ENCODE measurements around the gene CHD9.
A peak's percentile ranks its signal among the peaks of the same experiment; 100 is the strongest.
"Not testable (repeated sequence)": the region's sequence is repeated elsewhere in the genome, so short reads cannot be mapped to it uniquely, and the experiment has no call there.

CHD9 gene

GRCh38 chr16:53262645-53263044 lies 207.9 kb downstream of the CHD9 start:
- Mint-ChIP-seq H3K36me3 (peaks cover 11% of the 10 kb centered on the region), H3K9me3 (no peaks in the 10 kb centered on the region), H3K4me1 (no peaks in the 10 kb centered on the region), H3K27ac (no peak overlapping the region), H3K4me3 (no peak overlapping the region), H3K27me3 (no peaks in the 10 kb centered on the region)
- DNase-seq: no peak
- CTCF ChIA-PET: no interaction called here

DNA sequence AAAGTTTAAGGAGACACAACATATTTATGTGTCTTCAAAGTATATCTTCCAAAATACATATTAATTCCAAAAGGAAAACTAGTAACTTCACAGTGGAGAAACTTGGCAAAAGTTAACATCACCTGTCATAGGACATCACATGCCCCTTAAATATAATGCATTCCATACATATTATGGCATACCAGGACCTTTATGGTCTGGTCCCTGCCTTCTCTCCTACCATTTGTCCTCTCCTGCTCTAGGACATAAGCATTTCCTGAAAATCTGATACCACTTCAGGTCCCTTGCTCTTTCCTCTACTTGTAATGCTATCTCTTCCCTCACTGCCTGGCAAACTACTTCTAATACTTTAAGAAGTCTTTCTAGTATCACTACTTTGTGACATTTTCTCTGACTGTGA lies 211.4 kb downstream of the CHD9 start:
- no peak overlapping the region for H3K27ac Mint-ChIP-seq
- CTCF ChIA-PET: no interaction called here

DNA sequence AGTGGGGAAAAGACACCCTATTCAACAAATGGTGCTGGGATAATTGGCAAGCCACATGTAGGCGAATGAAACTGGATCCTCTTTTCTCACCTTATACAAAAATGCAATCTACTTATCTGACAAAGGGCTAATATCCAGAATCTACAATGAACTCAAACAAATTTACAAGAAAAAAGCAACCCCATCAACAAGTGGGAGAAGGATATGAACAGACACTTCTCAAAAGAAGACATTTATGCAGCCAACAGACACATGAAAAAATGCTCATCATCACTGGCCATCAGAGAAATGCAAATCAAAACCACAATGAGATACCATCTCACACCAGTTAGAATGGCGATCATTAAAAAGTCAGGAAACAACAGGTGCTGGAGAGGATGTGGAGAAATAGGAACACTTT lies 223.7 kb downstream of the CHD9 start:
- H3K27me3 Mint-ChIP-seq, H3K9me3 Mint-ChIP-seq, H3K4me3 Mint-ChIP-seq, H3K4me1 Mint-ChIP-seq, DNase-seq, H3K27ac Mint-ChIP-seq, CTCF ChIA-PET: not testable (repeated sequence)
- peaks cover 11% of the 10 kb centered on the region for H3K36me3 Mint-ChIP-seq

More for the DNA sequence above, 211.4 kb downstream of the CHD9 start:
- Mint-ChIP-seq H3K27me3 (no peaks in the 10 kb centered on the region), H3K4me3 (no peak overlapping the region), H3K9me3 (no peaks in the 10 kb centered on the region), H3K36me3 (peaks cover 18% of the 10 kb centered on the region), H3K4me1 (no peaks in the 10 kb centered on the region)
- no peak for DNase-seq

- H3K9me3 Mint-ChIP-seq: no peaks in the 10 kb centered on the region
These were observed 226.5 kb downstream of the CHD9 start for GRCh38 chr16:53281280-53281679.

DNA sequence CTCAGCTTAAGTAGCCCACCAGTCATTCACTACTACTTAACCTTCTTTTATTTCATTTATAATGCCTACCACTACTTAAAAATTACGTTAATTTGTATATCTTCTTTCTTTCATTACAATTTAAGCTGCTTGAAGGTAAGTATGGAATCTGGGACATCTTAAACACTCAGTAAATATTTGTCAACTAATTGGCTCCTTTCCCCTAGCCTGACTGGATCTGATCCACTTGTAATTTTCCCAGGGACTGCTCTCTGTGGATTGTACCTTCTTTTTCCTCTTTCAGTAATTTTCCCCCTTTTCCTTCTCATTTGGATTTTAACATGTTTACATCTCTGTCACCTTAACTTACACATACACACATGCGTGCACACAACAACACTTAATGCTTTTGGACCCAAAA lies 227.1 kb downstream of the CHD9 start:
- CTCF ChIA-PET: interaction anchor here (1.0 to 1.4 kb wide), 6 partner anchors 9 to 1090 kb away, joined by 3 to 4 read pairs (median 3); partner anchors contain the start of gene CHD9
- no peak for DNase-seq
- no peaks in the 10 kb centered on the region for H3K27me3 Mint-ChIP-seq
- peaks cover 13% of the 10 kb centered on the region for H3K36me3 Mint-ChIP-seq
- no peak overlapping the region for H3K27ac Mint-ChIP-seq
- H3K4me3 Mint-ChIP-seq: no peak overlapping the region
- H3K9me3 Mint-ChIP-seq: no peaks in the 10 kb centered on the region
- H3K4me1 Mint-ChIP-seq: no peaks in the 10 kb centered on the region

More at GRCh38 chr16:53281280-53281679, 226.5 kb downstream of the CHD9 start:
- CTCF ChIA-PET: interaction anchor here (0.7 to 1.4 kb wide), 5 partner anchors 8 to 1089 kb away, joined by 3 to 4 read pairs (median 3); partner anchors contain the start of gene CHD9
- Mint-ChIP-seq H3K36me3 (peaks cover 12% of the 10 kb centered on the region), H3K4me3 (no peak overlapping the region), H3K27ac (no peak overlapping the region), H3K27me3 (no peaks in the 10 kb centered on the region), H3K4me1 (no peaks in the 10 kb centered on the region)
- no peak for DNase-seq

GRCh38 chr16:53282328-53282727 lies 227.5 kb downstream of the CHD9 start:
- no peak overlapping the region for H3K27ac Mint-ChIP-seq
- no peaks in the 10 kb centered on the region for H3K27me3 Mint-ChIP-seq
- H3K4me1 Mint-ChIP-seq: no peaks in the 10 kb centered on the region
- DNase-seq: no peak
- H3K9me3 Mint-ChIP-seq: no peaks in the 10 kb centered on the region
- CTCF ChIA-PET: interaction anchor here (1.0 to 1.4 kb wide), 5 partner anchors 9 to 305 kb away, joined by 3 to 4 read pairs (median 3); partner anchors contain the start of gene CHD9
- H3K36me3 Mint-ChIP-seq: peaks cover 15% of the 10 kb centered on the region
- H3K4me3 Mint-ChIP-seq: no peak overlapping the region

DNA sequence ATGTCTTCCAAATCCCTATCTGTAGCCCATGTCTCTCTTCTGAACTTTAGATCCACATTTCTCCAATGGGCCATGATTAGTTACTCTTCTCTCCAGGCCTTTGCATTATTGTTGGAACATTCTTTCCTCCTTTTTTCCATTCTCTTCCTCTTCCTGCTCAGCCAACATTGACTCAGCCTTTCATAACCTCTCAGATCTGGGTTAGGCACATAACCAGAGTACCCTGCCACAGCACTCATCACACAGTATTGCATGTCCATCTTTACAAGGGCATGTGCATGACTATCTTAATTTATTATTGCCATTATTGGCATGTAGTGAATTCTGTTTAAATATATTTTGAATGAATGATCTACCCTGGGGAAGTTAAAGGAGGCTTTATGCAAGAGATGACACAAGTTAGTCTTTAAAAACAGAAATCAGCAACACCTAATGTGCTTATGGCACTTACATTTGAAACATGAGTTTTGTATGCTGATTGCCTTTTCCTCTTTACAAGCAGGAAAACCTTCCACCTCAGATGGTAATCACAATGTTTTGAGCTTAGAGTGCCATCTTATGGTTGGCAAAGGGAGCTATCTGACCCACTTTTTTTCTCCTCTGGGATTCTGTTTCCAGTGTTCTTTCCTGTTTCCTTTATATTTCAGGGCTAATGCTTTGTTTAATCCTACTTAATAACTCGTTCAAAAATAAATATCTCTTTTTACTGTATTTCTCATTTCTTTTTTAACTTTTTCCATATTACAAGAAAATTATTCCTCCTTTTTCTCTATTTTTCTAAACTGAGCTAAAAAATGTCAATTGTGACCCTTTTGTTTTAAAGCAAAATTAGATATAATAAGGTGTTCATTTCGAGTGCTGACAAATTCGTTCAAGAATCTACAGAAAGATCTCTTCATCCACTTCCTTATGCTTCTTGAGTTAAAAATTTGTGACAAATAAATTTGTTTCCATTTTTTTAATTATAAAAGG lies 228.5 kb downstream of the CHD9 start:
- no peak overlapping the region for H3K4me3 Mint-ChIP-seq
- CTCF ChIA-PET: interaction anchor here (0.9 to 1.4 kb wide), 8 partner anchors 9 to 1092 kb away, joined by 3 to 11 read pairs (median 4); partner anchors contain the start of gene CHD9
- H3K27ac Mint-ChIP-seq: no peak overlapping the region
- no peaks in the 10 kb centered on the region for H3K4me1 Mint-ChIP-seq
- DNase-seq: no peak
- no peaks in the 10 kb centered on the region for H3K9me3 Mint-ChIP-seq
- peaks cover 12% of the 10 kb centered on the region for H3K36me3 Mint-ChIP-seq
- no peaks in the 10 kb centered on the region for H3K27me3 Mint-ChIP-seq

- Mint-ChIP-seq H3K4me3 (no peak overlapping the region), H3K9me3 (no peaks in the 10 kb centered on the region), H3K36me3 (peaks cover 8% of the 10 kb centered on the region), H3K27ac (no peak overlapping the region), H3K4me1 (no peaks in the 10 kb centered on the region), H3K27me3 (no peaks in the 10 kb centered on the region)
- DNase-seq: no peak
- CTCF ChIA-PET: interaction anchor here (1.9 kb wide), 1 partner anchor 230 kb away, joined by 6 read pairs; the partner anchor contains the start of gene CHD9
These were observed 230.4 kb downstream of the CHD9 start for GRCh38 chr16:53285236-53285635.

DNA sequence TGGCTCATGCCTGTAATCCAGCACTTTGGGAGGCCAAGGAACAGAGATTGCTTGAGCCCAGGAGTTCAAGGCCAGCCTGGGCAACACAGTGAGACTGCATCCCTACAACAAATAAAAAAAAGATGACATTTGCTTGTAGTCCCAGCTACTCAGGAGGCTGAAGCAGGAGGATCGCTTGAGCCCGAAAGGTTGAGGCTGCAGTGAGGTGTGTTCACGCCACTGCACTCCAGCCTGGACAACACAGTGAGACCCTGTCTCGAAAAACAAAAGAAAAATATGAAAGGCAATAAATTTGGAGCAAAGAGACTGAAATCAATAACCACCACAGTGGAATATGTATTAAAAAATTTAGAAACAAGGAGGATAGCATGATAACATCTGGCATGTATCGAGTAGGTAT lies 235.7 kb downstream of the CHD9 start:
- H3K4me1 Mint-ChIP-seq: no peaks in the 10 kb centered on the region
- peak overlapping the region; percentile 13 for H3K27ac Mint-ChIP-seq
- H3K4me3 Mint-ChIP-seq: no peak overlapping the region
- no peaks in the 10 kb centered on the region for H3K9me3 Mint-ChIP-seq
- no peaks in the 10 kb centered on the region for H3K27me3 Mint-ChIP-seq
- H3K36me3 Mint-ChIP-seq: peaks cover 22% of the 10 kb centered on the region
- no peak for DNase-seq
- CTCF ChIA-PET: interaction anchor here (0.6 kb wide), 1 partner anchor 121 kb away, joined by 3 read pairs; no protein-coding TSS in a partner anchor

DNA sequence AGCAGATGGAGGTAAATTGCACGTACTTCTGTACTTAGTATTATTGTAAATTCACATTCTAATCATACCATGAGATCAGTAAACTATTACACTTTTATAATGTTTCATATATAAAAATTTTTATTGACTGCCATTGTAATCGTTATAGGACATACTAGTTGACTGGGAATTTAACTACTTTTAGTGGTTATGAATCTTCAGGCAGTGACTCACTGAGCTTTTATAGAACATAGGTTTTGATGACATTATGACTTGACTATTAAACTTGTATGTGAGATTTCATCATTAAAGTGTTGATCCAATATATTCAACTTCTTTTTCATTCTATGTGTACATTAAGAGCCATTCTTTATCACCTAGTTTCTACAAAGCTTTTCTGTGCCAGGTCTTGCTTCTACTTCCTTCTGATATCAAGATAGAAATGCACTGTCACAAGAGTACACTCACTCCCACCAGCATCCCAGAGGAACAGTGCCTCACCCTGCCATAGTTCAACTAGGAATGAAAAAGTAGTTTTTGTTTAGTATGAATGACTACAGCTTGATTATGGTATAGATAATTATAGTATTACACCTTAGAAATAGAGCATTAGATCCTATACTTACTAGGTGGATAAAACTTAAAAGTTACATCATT lies 237.1 kb downstream of the CHD9 start:
- no peaks in the 10 kb centered on the region for H3K4me1 Mint-ChIP-seq
- no peak for DNase-seq
- H3K27me3 Mint-ChIP-seq: no peaks in the 10 kb centered on the region
- no peaks in the 10 kb centered on the region for H3K9me3 Mint-ChIP-seq
- no peak overlapping the region for H3K27ac Mint-ChIP-seq
- CTCF ChIA-PET: interaction anchor here (1.1 kb wide), 2 partner anchors 8 to 113 kb away, joined by 3 to 5 read pairs; no protein-coding TSS in a partner anchor
- peaks cover 20% of the 10 kb centered on the region for H3K36me3 Mint-ChIP-seq
- H3K4me3 Mint-ChIP-seq: no peak overlapping the region

DNA sequence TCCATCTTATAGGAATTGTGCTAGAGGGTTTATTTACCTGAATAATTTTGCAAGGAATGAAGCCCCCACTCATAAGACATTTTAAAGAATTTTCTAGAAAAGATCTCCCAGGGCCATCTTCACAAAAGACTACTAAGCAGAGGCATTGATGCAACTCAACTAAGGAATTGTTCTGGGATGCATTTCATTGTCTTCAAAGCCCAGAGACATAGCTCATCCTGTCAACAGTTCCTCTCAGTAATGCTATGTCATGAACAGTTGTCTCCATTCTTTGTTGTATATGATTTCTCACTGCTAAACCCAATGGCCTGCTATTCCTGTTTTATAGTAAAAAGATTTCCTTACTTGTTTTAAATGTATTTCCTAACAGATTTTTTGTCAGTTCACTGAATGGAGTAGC lies 242.7 kb downstream of the CHD9 start:
- Mint-ChIP-seq H3K4me1 (no peaks in the 10 kb centered on the region), H3K27ac (no peak overlapping the region), H3K9me3 (no peaks in the 10 kb centered on the region), H3K36me3 (peaks cover 14% of the 10 kb centered on the region), H3K27me3 (no peaks in the 10 kb centered on the region), H3K4me3 (no peak overlapping the region)
- CTCF ChIA-PET: no interaction called here
- no peak for DNase-seq

DNA sequence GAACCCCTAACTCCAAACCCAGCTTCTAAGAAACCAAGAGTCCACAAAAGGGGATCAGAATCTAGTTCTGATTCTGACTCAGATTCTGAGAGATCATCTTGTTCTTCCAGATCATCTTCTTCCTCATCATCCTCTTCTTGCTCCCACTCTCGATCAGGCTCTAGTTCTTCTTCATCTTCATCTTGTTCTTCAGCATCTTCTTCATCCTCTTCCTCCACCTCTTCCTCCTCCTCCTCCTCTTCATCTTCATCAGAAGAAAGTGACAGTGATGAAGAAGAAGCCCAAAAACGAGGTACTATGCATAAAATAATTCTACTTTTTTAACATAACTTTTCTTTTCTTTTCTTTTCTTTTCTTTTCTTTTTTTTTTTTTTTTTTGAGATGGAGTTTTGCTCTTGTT lies 249.5 kb downstream of the CHD9 start:
- CTCF ChIA-PET: no interaction called here

GRCh38 chr16:53305743-53306142 lies 251.0 kb downstream of the CHD9 start:
- CTCF ChIA-PET: no interaction called here
- no peak overlapping the region for H3K27ac Mint-ChIP-seq
- no peak for DNase-seq
- H3K4me1 Mint-ChIP-seq: no peaks in the 10 kb centered on the region
- no peak overlapping the region for H3K4me3 Mint-ChIP-seq
- no peaks in the 10 kb centered on the region for H3K9me3 Mint-ChIP-seq
- H3K36me3 Mint-ChIP-seq: peaks cover 13% of the 10 kb centered on the region
- H3K27me3 Mint-ChIP-seq: no peaks in the 10 kb centered on the region

More for the DNA sequence above, 249.5 kb downstream of the CHD9 start:
- H3K36me3 Mint-ChIP-seq: peaks cover 6% of the 10 kb centered on the region
- no peak overlapping the region for H3K4me3 Mint-ChIP-seq
- no peaks in the 10 kb centered on the region for H3K9me3 Mint-ChIP-seq
- H3K27me3 Mint-ChIP-seq: no peaks in the 10 kb centered on the region
- no peaks in the 10 kb centered on the region for H3K4me1 Mint-ChIP-seq
- DNase-seq: no peak
- no peak overlapping the region for H3K27ac Mint-ChIP-seq

DNA sequence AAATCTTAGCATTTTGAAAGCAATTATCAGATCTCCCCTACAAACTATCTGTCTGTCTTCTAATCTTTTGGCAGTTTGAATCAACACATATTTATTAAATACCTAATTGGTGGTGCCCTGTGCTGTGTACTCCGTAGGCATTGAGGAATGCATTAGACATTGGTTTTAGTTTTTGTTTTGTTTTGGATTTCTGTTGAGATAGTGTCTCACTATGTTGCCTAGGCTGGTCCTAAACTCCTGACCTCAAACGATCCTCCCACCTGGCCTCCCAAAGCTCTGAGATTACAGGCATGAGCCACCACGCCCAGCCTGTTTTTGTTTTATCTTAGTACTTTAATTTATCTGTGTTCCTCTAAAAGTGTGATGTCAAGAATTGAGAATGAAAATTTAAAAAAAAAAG lies 254.7 kb downstream of the CHD9 start:
- Mint-ChIP-seq H3K4me3 (no peak overlapping the region), H3K4me1 (no peaks in the 10 kb centered on the region), H3K27me3 (no peaks in the 10 kb centered on the region), H3K36me3 (peaks cover 13% of the 10 kb centered on the region), H3K27ac (no peak overlapping the region), H3K9me3 (no peaks in the 10 kb centered on the region)
- CTCF ChIA-PET: no interaction called here
- DNase-seq: no peak

Data from activated naive CD4-positive, alpha-beta T cell treated with anti-CD3 and anti-CD28 coated beads, Interleukin-2, amount 10 ng/mL, durations not matched to agents 7 days and 5 days (primary cell).